OCI-LY1 (cell line): ENCODE data around the gene ZNF547.

ENCODE experiments used
- H2AFZ ChIP-seq: fragments of 200-600 bp; sonication (generic), shearing (Covaris generic); 2 replicates; pipeline ENCODE4 v1.6.0; 2014; ENCODE audit warnings: antibody characterized with exemption, mild to moderate bottlenecking, low read length
- H3F3A ChIP-seq: fragments of 200-600 bp; sonication (generic), shearing (Covaris generic); 2 replicates; pipeline ENCODE4 v1.6.0; 2014; ENCODE audit warnings: mild to moderate bottlenecking, antibody characterized with exemption, low read length, moderate library complexity; ENCODE audit not compliant: insufficient read depth
- H3K27ac ChIP-seq: fragments of 200-600 bp; sonication (generic); 2 replicates; pipeline ENCODE4 v1.5.1; 2014; ENCODE audit warnings: low read length, mixed run types, mild to moderate bottlenecking, low read depth; ENCODE audit not compliant: poor library complexity, severe bottlenecking
- H3K27me3 ChIP-seq: fragments of 200-600 bp; sonication (generic); 2 replicates; pipeline ENCODE4 v1.6.0; 2014; ENCODE audit warnings: antibody characterized with exemption, mild to moderate bottlenecking, low read length, moderate library complexity; ENCODE audit not compliant: insufficient read depth
- H3K36me3 ChIP-seq: fragments of 200-600 bp; sonication (generic); 2 replicates; pipeline ENCODE4 v1.6.1; 2014; ENCODE audit warnings: mild to moderate bottlenecking, antibody characterized with exemption, low read length, moderate library complexity, mixed read lengths; ENCODE audit not compliant: insufficient read depth
- H3K4me1 ChIP-seq: fragments of 200-600 bp; sonication (generic); 2 replicates; pipeline ENCODE4 v1.5.1; 2014; ENCODE audit warnings: mild to moderate bottlenecking, low read length, moderate library complexity; ENCODE audit not compliant: insufficient read depth, severe bottlenecking
- H3K4me2 ChIP-seq: fragments of 200-600 bp; sonication (generic), shearing (Covaris generic); 2 replicates; pipeline ENCODE4 v1.6.1; 2014; ENCODE audit warnings: low read length
- H3K4me3 ChIP-seq: fragments of 200-600 bp; sonication (generic); 2 replicates; pipeline ENCODE4 v1.5.1; 2014; ENCODE audit warnings: low read length, low read depth, mild to moderate bottlenecking, mixed read lengths; ENCODE audit not compliant: poor library complexity, severe bottlenecking
- H3K79me2 ChIP-seq: fragments of 200-600 bp; shearing (Covaris generic); 2 replicates; pipeline ENCODE4 v1.6.1; 2016; ENCODE audit warnings: mixed run types, low read length, mixed read lengths; ENCODE audit not compliant: insufficient read depth
- H3K9ac ChIP-seq: fragments of 200-600 bp; sonication (generic), shearing (Covaris generic); 2 replicates; pipeline ENCODE4 v1.6.1; 2014; ENCODE audit warnings: mild to moderate bottlenecking, low read length, mixed read lengths
- H3K9me2 ChIP-seq: fragments of 200-600 bp; sonication (generic), shearing (Covaris generic); 2 replicates; pipeline ENCODE4 v1.6.1; 2014; ENCODE audit warnings: low read depth, mild to moderate bottlenecking, low read length, mixed read lengths
- H3K9me3 ChIP-seq: fragments of 200-600 bp; shearing (Covaris generic); 2 replicates; pipeline ENCODE4 v1.6.1; 2014; ENCODE audit warnings: low read length, mixed read lengths
- H4K20me1 ChIP-seq: fragments of 200-600 bp; sonication (generic), shearing (Covaris generic); 2 replicates; pipeline ENCODE4 v1.6.0; 2016; ENCODE audit warnings: mild to moderate bottlenecking, low read length; ENCODE audit not compliant: insufficient read depth
- EZH2 ChIP-seq: fragments of 200-600 bp; sonication (generic), shearing (Covaris generic); IDR thresholded peaks from 2 replicates; pipeline ENCODE4 v1.8.0; 2017; ENCODE audit warnings: borderline replicate concordance, mixed run types, mild to moderate bottlenecking, antibody characterized with exemption, low read length, moderate library complexity, mixed read lengths
- TF ChIP-seq, protein P1 (sequence below): fragments of 200-600 bp; sonication (generic), shearing (Covaris generic); IDR thresholded peaks from 2 replicates; pipeline ENCODE4 v1.5.1; 2017; ENCODE audit warnings: mild to moderate bottlenecking, antibody characterized with exemption, low read length, moderate library complexity, mixed read lengths

ZNF547 gene

DNA sequence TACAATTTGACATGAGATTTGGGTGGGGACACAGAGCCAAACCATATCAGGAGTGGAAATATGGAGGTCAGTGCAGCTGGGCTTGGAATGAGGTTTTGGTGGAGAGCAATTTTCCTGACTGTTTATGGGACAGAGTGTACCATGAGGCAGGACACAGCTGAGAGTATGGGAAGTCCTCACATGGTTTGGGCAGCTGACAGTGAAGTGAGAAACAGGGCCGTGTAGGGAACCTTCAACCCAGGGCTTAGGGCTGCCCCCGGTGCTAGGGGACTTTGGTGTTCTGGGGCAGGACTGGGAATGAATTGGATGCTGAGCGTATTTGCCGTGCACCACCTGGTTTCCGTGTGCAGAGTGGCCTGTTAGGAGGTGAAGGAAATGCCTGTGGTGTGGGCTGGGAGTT, 32.4 kb downstream of the ZNF547 start:
- Histone ChIP-seq H3K27me3 (no peaks in the 10 kb centered on the region), H2AFZ (no peak overlapping the region), H3K4me1 (peaks cover 6% of the 10 kb centered on the region), H4K20me1 (no peaks in the 10 kb centered on the region), H3K36me3 (peaks cover 74% of the 10 kb centered on the region), H3K27ac (no peak overlapping the region), H3K4me3 (no peak overlapping the region), H3K4me2 (no peak overlapping the region), H3K9me2 (no peaks in the 10 kb centered on the region), H3K79me2 (peaks cover 20% of the 10 kb centered on the region), H3K9ac (no peak overlapping the region), H3K9me3 (peaks cover 26% of the 10 kb centered on the region), H3F3A (no peaks in the 10 kb centered on the region)
- TF ChIP-seq, protein P1, sequence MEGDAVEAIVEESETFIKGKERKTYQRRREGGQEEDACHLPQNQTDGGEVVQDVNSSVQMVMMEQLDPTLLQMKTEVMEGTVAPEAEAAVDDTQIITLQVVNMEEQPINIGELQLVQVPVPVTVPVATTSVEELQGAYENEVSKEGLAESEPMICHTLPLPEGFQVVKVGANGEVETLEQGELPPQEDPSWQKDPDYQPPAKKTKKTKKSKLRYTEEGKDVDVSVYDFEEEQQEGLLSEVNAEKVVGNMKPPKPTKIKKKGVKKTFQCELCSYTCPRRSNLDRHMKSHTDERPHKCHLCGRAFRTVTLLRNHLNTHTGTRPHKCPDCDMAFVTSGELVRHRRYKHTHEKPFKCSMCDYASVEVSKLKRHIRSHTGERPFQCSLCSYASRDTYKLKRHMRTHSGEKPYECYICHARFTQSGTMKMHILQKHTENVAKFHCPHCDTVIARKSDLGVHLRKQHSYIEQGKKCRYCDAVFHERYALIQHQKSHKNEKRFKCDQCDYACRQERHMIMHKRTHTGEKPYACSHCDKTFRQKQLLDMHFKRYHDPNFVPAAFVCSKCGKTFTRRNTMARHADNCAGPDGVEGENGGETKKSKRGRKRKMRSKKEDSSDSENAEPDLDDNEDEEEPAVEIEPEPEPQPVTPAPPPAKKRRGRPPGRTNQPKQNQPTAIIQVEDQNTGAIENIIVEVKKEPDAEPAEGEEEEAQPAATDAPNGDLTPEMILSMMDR = no peak
- TF ChIP-seq EZH2 = no peak

DNA sequence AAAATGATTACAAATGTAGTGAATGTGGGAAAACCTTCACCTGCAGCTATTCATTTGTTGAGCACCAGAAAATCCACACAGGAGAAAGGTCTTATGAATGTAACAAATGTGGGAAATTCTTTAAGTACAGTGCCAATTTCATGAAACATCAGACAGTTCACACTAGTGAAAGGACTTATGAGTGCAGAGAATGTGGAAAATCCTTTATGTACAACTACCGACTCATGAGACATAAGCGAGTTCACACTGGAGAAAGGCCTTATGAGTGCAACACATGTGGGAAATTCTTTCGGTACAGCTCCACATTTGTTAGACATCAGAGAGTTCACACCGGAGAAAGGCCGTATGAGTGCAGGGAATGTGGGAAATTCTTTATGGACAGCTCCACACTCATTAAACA, 35.5 kb downstream of the ZNF547 start:
- H3K9ac ChIP-seq = no peak overlapping the region
- no peaks in the 10 kb centered on the region for H3K9me2 ChIP-seq
- no peaks in the 10 kb centered on the region for H3K79me2 ChIP-seq
- H3K36me3 ChIP-seq = peaks cover 74% of the 10 kb centered on the region
- TF ChIP-seq, protein P1 = no peak
- TF ChIP-seq EZH2 = no peak
- H3K27me3 ChIP-seq = no peaks in the 10 kb centered on the region
- no peak overlapping the region for H3K4me3 ChIP-seq
- H3K4me1 ChIP-seq = no peaks in the 10 kb centered on the region
- H2AFZ ChIP-seq = no peak overlapping the region
- H3K27ac ChIP-seq = no peak overlapping the region
- peaks cover 39% of the 10 kb centered on the region for H3K9me3 ChIP-seq
- H3F3A ChIP-seq = no peaks in the 10 kb centered on the region
- no peaks in the 10 kb centered on the region for H4K20me1 ChIP-seq
- no peak overlapping the region for H3K4me2 ChIP-seq

DNA sequence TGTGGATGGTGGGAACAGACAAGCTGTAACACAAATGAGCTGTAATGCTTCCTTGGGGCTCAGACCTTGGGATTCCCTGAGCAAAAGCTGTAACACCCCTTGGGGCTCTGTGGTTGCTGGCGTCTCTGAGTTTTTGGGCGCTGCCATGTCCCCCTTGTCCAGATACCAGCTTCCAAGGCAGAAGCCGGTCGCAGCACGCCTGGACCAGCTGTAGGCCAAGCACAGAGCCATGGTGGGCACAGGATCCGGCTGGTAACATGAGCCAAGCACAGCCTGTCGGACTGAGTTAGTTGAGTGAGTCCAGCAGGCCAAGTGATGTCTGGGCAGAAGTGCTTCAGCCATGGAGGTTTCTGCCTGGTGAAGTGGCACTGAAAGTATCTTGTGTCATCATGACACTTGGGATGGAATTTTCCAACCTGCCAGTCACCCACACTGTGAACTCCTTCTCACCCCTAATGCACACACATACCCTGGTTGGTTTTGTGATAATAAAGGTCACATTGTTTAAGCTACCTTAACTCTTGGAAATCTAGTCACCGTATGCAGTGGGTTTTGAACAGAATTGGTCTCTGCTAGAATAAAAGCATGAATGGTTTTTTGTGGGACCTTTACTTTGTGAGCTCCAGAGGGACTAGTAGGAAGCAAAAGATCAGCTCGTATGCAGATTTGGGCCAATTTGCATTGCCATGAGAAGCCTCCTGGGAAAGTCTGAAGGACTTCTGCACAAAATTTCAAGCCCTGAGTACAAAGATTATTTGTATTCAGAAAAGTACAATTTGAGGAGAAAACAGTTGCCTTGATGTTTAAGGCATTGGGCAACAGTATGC, 40.6 kb downstream of the ZNF547 start:
- Histone ChIP-seq H4K20me1 (no peaks in the 10 kb centered on the region), H3K9ac (no peak overlapping the region), H2AFZ (no peak overlapping the region), H3K4me1 (peaks cover 4% of the 10 kb centered on the region), H3K36me3 (peaks cover 30% of the 10 kb centered on the region), H3K27ac (no peak overlapping the region), H3K4me3 (no peak overlapping the region), H3K79me2 (no peaks in the 10 kb centered on the region), H3K4me2 (no peak overlapping the region), H3K9me3 (peaks cover 29% of the 10 kb centered on the region), H3K9me2 (no peaks in the 10 kb centered on the region), H3F3A (no peaks in the 10 kb centered on the region), H3K27me3 (no peaks in the 10 kb centered on the region)
- TF ChIP-seq, protein P1 = no peak
- no peak for TF ChIP-seq EZH2
